ENCODE measurements around the gene IGF1R.
A peak's percentile ranks its signal among the peaks of the same experiment; 100 is the strongest.

IGF1R gene

DNA sequence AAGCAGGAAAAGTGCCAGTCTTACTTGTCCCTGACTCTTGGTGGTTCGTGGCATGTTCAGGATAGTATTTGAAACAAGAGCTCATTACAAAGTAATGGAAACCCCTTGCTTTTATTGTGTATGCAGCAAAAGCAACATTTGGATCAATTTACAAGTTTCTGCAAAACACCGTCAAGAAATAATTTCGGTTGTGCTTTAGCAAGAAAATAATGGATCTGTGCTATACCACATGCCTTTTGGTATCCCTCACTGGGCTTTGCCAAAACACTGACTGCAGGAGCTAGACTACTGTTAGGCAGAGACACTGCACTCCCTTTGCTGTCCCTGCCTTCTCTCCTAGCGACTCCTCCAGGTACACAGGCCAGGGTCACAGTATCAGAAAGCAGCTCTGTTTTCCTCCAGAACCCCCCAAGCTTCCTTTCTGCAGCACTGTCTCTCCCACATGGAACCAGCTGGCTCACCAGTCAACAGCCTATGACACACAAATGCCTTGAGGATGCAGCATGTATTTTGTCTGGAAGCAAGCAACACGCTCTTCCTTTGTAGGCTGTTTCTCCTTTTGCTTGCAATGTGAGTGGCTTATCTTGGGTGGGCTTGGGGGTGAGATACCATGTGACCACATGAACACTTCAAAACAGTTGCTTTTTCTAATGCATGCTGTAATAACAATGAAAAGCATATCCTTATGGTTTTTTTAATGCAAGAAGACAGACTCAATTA is 247.8 kb downstream of the IGF1R start:
- peak; percentile 80 for DNase-seq (ENCODE audit: low read depth, low spot score)
- TF ChIP-seq, protein P1, sequence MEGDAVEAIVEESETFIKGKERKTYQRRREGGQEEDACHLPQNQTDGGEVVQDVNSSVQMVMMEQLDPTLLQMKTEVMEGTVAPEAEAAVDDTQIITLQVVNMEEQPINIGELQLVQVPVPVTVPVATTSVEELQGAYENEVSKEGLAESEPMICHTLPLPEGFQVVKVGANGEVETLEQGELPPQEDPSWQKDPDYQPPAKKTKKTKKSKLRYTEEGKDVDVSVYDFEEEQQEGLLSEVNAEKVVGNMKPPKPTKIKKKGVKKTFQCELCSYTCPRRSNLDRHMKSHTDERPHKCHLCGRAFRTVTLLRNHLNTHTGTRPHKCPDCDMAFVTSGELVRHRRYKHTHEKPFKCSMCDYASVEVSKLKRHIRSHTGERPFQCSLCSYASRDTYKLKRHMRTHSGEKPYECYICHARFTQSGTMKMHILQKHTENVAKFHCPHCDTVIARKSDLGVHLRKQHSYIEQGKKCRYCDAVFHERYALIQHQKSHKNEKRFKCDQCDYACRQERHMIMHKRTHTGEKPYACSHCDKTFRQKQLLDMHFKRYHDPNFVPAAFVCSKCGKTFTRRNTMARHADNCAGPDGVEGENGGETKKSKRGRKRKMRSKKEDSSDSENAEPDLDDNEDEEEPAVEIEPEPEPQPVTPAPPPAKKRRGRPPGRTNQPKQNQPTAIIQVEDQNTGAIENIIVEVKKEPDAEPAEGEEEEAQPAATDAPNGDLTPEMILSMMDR (IDR thresholded peaks at IDR 0.05; ENCODE audit: low read depth, low read length) = no peak
- in situ Hi-C loops (cut with HindIII; ENCODE audit: low sequenced_read_pairs) = no loop called here
- no peak overlapping the region for H3K4me3 ChIP-seq (ENCODE audit: low read depth, low read length)

DNA sequence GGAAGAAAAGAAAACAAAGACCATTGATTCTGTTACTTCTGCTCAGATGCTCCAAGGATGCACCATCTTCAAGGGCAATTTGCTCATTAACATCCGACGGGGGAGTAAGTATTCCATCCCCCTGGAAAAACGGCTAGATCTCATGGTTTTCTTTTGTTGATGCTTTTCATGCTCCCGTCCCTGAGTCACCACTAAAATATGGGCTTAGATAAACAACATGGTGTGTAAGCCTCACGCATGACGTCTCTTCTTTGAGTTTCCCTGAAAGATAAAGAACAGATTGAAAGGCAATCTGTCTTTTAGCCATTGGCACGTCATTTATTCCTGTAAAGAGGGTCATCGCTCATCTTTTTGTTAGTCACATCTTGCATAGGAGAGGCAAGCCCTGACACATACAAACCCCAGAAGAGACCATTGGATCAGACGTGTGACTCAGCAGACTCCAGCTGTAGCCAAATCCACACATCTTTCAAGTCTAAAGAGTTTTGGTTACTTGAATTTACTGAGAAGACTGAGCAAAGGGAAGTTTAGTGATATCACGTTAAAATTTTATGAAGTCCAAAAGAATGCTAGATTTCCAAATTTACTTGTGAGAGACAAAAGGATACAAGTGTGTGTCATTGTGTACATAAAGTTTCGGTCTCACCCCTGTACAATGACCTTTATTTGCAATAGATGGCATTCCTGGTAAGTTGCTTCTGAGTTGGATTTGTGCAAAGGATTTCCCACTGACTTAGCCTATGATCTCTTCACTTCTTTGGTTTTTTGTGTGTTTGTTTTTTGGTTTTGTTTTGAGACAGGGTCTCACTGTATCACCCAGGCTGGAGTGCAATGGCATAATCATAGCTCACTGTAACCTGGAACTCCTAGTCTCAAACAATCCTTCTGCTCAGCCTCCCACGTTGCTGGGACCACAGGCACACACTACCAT is 248.7 kb downstream of the IGF1R start:
- no peak overlapping the region for H3K4me3 ChIP-seq (ENCODE audit: low read depth, low read length)
- in situ Hi-C loops (cut with HindIII; ENCODE audit: low sequenced_read_pairs) = no loop called here
- TF ChIP-seq, protein P1 (IDR thresholded peaks at IDR 0.05; ENCODE audit: low read depth, low read length) = no peak
- peak; percentile 99 for DNase-seq (ENCODE audit: low read depth, low spot score)

DNA sequence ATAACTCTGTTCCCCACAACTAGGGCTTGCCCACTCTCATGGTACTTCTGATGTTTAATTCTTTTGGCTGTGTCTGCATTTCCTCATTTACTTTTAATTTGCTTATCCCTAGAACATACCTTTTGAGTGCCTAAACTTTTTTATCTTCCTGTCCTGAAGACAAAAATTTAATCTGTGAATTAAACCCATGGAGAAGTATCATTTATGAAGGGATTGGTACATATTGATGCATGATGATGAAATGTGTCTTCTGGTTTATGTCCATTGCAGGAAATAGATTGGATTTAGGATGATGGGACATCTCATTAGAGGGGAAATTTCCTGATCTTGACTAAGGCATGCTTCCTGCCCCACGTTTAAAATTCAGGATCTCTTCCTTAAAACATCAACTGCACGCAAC is 249.8 kb downstream of the IGF1R start:
- H3K4me3 ChIP-seq (ENCODE audit: low read depth, low read length) = no peak overlapping the region
- in situ Hi-C loops (cut with HindIII; ENCODE audit: low sequenced_read_pairs) = no loop called here
- no peak for DNase-seq (ENCODE audit: low read depth, low spot score)
- TF ChIP-seq, protein P1 (IDR thresholded peaks at IDR 0.05; ENCODE audit: low read depth, low read length) = no peak

DNA sequence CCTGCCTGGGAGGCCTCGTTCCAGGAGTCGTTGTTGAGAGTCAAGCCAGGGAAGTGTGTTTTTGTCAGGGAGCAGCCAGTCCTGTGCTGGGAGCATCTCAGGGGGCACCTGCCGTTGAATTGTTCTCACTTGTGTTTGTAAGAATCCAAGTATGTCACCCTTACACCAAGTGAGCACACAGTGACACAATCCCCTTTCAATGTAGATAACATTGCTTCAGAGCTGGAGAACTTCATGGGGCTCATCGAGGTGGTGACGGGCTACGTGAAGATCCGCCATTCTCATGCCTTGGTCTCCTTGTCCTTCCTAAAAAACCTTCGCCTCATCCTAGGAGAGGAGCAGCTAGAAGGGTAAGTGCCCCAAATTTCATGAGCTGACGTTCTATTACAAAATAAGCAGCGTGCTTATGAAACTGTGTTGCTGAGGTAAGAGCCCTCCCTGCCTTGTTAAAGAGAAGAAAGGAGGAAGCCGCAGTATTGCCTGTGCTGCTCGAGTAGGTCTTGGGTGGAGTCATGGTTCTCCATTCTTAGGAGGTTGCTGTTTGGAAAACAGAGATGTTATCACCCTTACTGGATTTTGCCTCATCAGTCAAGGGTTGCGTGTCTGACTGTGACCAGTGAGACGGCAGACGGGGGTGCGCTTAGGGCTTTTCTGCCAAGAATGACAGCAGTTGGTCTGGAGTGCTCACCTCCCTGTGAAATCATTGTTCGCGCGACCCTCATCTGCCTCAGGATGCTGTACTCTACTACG is 251.1 kb downstream of the IGF1R start:
- H3K4me3 ChIP-seq (ENCODE audit: low read depth, low read length) = no peak overlapping the region
- in situ Hi-C loops (cut with HindIII; ENCODE audit: low sequenced_read_pairs) = no loop called here
- DNase-seq (ENCODE audit: low read depth, low spot score) = no peak
- TF ChIP-seq, protein P1 (IDR thresholded peaks at IDR 0.05; ENCODE audit: low read depth, low read length) = no peak

DNA sequence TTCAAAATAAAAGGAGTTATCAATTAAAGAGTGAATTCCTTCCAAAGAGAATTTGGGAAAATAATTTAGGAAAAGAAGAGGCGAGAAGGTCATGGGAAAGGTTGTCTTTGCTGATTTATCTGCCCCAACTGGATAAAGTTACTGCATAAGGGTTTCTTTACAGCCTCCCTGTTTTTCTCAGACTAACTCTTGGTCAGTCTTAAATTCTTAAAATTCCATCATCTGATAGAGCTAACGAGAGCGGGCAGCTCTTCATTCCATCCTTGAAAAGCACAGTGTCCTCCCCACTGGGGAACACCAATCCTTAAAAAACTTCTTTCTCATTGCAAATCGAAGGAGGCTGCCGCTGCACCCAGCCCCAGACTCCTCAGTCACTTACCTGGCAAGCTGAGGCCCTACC is 252.0 kb downstream of the IGF1R start:
- H3K4me3 ChIP-seq (ENCODE audit: low read depth, low read length) = no peak overlapping the region
- DNase-seq (ENCODE audit: low read depth, low spot score) = peak; percentile 74
- in situ Hi-C loops (cut with HindIII; ENCODE audit: low sequenced_read_pairs) = no loop called here
- TF ChIP-seq, protein P1 (IDR thresholded peaks at IDR 0.05; ENCODE audit: low read depth, low read length) = no peak

DNA sequence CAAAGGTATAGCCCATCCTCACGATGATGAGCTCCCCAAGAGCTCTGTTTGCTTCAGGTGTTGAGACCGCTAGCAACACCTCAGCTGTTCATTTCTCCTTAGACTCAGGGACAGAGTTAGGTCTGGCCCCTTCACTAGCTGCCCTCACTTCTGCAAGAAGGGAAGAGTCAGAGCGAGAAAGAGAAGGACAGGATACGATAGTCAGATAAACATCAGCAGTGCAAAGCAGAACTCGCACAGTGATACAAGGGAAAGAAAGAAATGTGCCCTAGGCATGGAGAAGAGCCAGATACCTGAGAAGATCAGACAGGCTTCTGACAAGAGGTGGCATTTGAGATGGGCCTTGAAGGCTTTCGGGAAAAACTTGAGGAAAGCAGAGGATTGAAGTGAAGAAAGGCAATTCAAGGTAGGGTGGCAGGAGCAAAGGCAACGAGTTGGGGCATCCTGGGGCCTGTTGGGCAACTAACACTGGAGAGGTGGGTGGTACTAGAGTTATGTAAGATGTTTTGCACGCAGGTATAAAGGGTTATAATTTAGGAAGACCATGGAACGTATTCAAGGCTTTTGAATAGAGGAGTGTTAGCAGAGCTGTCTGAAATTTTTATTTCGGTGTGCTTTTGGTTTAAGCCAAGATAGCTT is 253.2 kb downstream of the IGF1R start:
- TF ChIP-seq, protein P1 (IDR thresholded peaks at IDR 0.05; ENCODE audit: low read depth, low read length) = no peak
- DNase-seq (ENCODE audit: low read depth, low spot score) = no peak
- in situ Hi-C loops (cut with HindIII; ENCODE audit: low sequenced_read_pairs) = no loop called here
- no peak overlapping the region for H3K4me3 ChIP-seq (ENCODE audit: low read depth, low read length)
